Endodermal cell (in vitro differentiated cells): ENCODE results near the gene AFAP1L2. TPM values are rescaled to one million over a fixed set of nuclear protein-coding genes. Genes with fewer than 3 reads are reported as not detected.

Experiments used
- DNase-seq: peaks from one replicate; pipeline ENCODE4 v3.0.0-alpha.2; 2017
- H3K27ac ChIP-seq: 2 replicates; pipeline ENCODE4 v1.5.1; 2013; ENCODE audit warnings: mild to moderate bottlenecking, low read depth, low read length, moderate library complexity
- H3K27me3 ChIP-seq: 2 replicates; pipeline ENCODE4 v1.6.1; 2013; ENCODE audit warnings: mild to moderate bottlenecking, low read length, moderate library complexity; ENCODE audit not compliant: insufficient read depth, control insufficient read depth, poor library complexity, severe bottlenecking
- H3K36me3 ChIP-seq: 2 replicates; pipeline ENCODE4 v1.7.0; 2013; ENCODE audit warnings: mild to moderate bottlenecking, low read length, moderate library complexity; ENCODE audit not compliant: control insufficient read depth, insufficient read depth
- H3K4me1 ChIP-seq: one replicate; pipeline ENCODE4 v1.7.0; 2013; ENCODE audit warnings: low read length; ENCODE audit not compliant: control insufficient read depth, insufficient read depth
- H3K4me3 ChIP-seq: 2 replicates; pipeline ENCODE4 v1.5.1; 2013; ENCODE audit warnings: mild to moderate bottlenecking, low read length, moderate library complexity
- H3K9ac ChIP-seq: 2 replicates; pipeline ENCODE4 v1.6.1; 2013; ENCODE audit warnings: mild to moderate bottlenecking, low read length, moderate library complexity; ENCODE audit not compliant: poor library complexity, severe bottlenecking; ENCODE audit errors: extremely low read depth
- H3K9me3 ChIP-seq: 2 replicates; pipeline ENCODE4 v1.6.1; 2013; ENCODE audit warnings: mild to moderate bottlenecking, low read length, moderate library complexity; ENCODE audit not compliant: control insufficient read depth
- H3K27ac Mint-ChIP-seq: 2 replicates; pipeline ENCODE4 v1.8.0; 2020; ENCODE audit warnings: mixed read lengths
- H3K27me3 Mint-ChIP-seq: 2 replicates; pipeline ENCODE4 v1.8.0; 2021; ENCODE audit warnings: mild to moderate bottlenecking, mixed read lengths; ENCODE audit not compliant: insufficient read depth
- H3K36me3 Mint-ChIP-seq: 2 replicates; pipeline ENCODE4 v1.8.0; 2020; ENCODE audit warnings: low read depth, mixed read lengths
- H3K4me1 Mint-ChIP-seq: 2 replicates; pipeline ENCODE4 v1.8.0; 2020; ENCODE audit warnings: mixed read lengths
- H3K4me3 Mint-ChIP-seq: 2 replicates; pipeline ENCODE4 v1.8.0; 2020; ENCODE audit warnings: mild to moderate bottlenecking, moderate library complexity, mixed read lengths
- H3K9me3 Mint-ChIP-seq: 2 replicates; pipeline ENCODE4 v1.8.0; 2020; ENCODE audit warnings: mild to moderate bottlenecking, mixed read lengths
- WGBS, 2 experiments: methylation state at CpG; one replicate each; pipeline versions ENCODE4 v1.1.5 to v1.1.7; 2013; ENCODE audit warnings: missing lambda C conversion rate in 2 of 2, mixed read lengths in 1 of 2; ENCODE audit not compliant: insufficient coverage in 1 of 2, insufficient read length in 1 of 2; 5-methylcytosine and 5-hydroxymethylcytosine counted together
- total RNA-seq, 2 donors: library from RNA; stranded (reverse); fragmentation: NEBNext Ultra II Directional in 1 of 2; extraction: Animal tissue kit (Norgen Biotek cat#: 25700) in 1 of 2; gene quantifications; 2 replicates in 1 of 2; 3 replicates in 1 of 2; pipeline ENCODE4 v1.2.1, GENCODE V29; 2021
- TF ChIP-seq, protein P1 (sequence below): fragments of 200-600 bp; sonication (generic); conservative IDR thresholded peaks from 2 replicates; pipeline ENCODE4 v1.5.0; 2021; ENCODE audit warnings: antibody characterized with exemption, mild to moderate bottlenecking

The AFAP1L2 gene
- total RNA-seq, 2 donors from 2014 or later: 1.5 to 2.2 TPM

DNA sequence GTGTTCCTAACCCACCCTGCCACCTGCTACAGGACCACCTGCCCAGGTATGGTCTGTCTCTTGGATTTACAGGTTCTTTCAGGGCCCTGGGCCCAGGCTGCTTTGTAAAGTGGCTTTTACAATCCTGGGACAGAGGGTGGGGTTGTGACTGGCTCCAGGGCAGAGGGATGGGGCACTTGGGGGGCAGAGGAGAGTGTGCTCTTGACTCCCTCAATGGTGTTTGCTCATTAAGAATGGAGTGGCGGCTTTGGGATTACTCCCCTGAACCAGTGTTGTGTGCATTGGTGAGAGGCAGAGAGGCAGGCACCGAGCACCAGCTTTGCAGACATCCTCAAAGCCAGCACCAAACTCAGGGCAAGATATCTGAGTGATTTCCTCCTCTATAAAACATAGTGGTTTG is 121.8 kb downstream of the AFAP1L2 start:
- TF ChIP-seq, protein P1, sequence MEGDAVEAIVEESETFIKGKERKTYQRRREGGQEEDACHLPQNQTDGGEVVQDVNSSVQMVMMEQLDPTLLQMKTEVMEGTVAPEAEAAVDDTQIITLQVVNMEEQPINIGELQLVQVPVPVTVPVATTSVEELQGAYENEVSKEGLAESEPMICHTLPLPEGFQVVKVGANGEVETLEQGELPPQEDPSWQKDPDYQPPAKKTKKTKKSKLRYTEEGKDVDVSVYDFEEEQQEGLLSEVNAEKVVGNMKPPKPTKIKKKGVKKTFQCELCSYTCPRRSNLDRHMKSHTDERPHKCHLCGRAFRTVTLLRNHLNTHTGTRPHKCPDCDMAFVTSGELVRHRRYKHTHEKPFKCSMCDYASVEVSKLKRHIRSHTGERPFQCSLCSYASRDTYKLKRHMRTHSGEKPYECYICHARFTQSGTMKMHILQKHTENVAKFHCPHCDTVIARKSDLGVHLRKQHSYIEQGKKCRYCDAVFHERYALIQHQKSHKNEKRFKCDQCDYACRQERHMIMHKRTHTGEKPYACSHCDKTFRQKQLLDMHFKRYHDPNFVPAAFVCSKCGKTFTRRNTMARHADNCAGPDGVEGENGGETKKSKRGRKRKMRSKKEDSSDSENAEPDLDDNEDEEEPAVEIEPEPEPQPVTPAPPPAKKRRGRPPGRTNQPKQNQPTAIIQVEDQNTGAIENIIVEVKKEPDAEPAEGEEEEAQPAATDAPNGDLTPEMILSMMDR: no peak
- H3K27ac Mint-ChIP-seq: no peak overlapping the region
- Histone ChIP-seq H3K27ac (no peak overlapping the region), H3K4me1 (no peaks in the 10 kb centered on the region), H3K4me3 (no peak overlapping the region), H3K9ac (no peak overlapping the region), H3K36me3 (no peaks in the 10 kb centered on the region), H3K27me3 (no peaks in the 10 kb centered on the region), H3K9me3 (no peaks in the 10 kb centered on the region)
- no peak overlapping the region for H3K4me3 Mint-ChIP-seq
- H3K9me3 Mint-ChIP-seq: no peaks in the 10 kb centered on the region
- H3K27me3 Mint-ChIP-seq: no peaks in the 10 kb centered on the region
- no peak for DNase-seq
- WGBS, 2 experiments: 83 to 100% methylated on average over 1 to 2 of the region's 2 CpGs
- H3K4me1 Mint-ChIP-seq: peaks cover 6% of the 10 kb centered on the region
- no peaks in the 10 kb centered on the region for H3K36me3 Mint-ChIP-seq

DNA sequence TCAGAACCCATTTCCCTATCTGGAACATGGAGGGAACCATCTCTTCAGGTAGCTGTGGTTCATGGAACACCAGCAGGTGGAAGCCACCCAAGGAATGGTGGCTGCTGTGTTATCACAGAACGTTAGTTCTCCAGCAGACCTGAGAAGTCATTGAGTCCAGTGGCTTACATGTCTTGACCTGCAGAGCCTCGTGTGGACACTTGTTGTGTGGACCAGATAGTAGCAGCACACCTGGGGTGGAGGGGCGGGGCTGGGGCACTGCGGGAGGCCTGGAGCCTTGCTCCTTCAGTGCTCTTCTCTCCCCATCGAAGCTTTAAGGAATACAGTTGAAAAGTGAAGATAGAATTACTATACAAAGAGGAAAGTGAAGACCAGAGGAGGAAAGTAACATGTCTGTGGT is 122.8 kb downstream of the AFAP1L2 start:
- no peaks in the 10 kb centered on the region for H3K9me3 Mint-ChIP-seq
- DNase-seq: no peak
- no peaks in the 10 kb centered on the region for H3K36me3 ChIP-seq
- H3K27ac ChIP-seq: no peak overlapping the region
- WGBS, 2 experiments: 81 to 86% methylated on average over 4 of the region's 5 CpGs
- H3K27me3 Mint-ChIP-seq: no peaks in the 10 kb centered on the region
- H3K27ac Mint-ChIP-seq: no peak overlapping the region
- H3K9ac ChIP-seq: no peak overlapping the region
- no peaks in the 10 kb centered on the region for H3K9me3 ChIP-seq
- peaks cover 6% of the 10 kb centered on the region for H3K4me1 Mint-ChIP-seq
- no peaks in the 10 kb centered on the region for H3K27me3 ChIP-seq
- TF ChIP-seq, protein P1: peak; percentile 27
- H3K4me3 Mint-ChIP-seq: no peak overlapping the region
- no peak overlapping the region for H3K4me3 ChIP-seq
- no peaks in the 10 kb centered on the region for H3K36me3 Mint-ChIP-seq
- H3K4me1 ChIP-seq: no peaks in the 10 kb centered on the region

DNA sequence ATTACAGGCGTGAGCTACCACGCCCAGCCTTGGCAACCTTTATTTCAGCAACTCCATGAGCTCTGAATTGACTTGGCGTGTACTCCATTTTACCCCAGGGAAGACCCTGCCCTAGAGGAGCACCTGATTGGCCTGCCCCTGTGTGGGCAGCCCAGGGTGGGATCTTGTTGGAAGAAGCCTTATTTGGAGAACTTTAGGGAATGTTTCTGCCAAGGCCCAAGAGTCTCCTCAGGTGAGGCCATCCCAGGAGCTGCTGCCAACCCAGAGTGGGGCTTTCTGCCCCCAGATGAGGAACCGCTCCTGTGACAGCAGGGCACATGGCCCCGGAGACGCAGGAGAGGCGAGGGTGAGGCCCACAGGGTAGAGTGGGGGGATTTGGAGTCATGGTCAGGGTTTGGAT is 123.3 kb downstream of the AFAP1L2 start:
- H3K9me3 ChIP-seq: no peaks in the 10 kb centered on the region
- Mint-ChIP-seq H3K27me3 (no peaks in the 10 kb centered on the region), H3K4me1 (peaks cover 6% of the 10 kb centered on the region), H3K9me3 (no peaks in the 10 kb centered on the region), H3K36me3 (no peaks in the 10 kb centered on the region), H3K4me3 (no peak overlapping the region), H3K27ac (no peak overlapping the region)
- H3K27ac ChIP-seq: no peak overlapping the region
- DNase-seq: no peak
- H3K4me1 ChIP-seq: no peaks in the 10 kb centered on the region
- H3K9ac ChIP-seq: no peak overlapping the region
- TF ChIP-seq, protein P1: no peak
- no peaks in the 10 kb centered on the region for H3K36me3 ChIP-seq
- no peaks in the 10 kb centered on the region for H3K27me3 ChIP-seq
- 66 to 80% methylated on average over 5 to 7 of the region's 7 CpGs for WGBS, 2 experiments
- H3K4me3 ChIP-seq: no peak overlapping the region
